HepG2 (cell line): Measurements from ENCODE around the gene SLC4A7. TPM values are rescaled to one million over a fixed set of nuclear protein-coding genes. Genes with fewer than 3 reads are reported as not detected.

ENCODE experiments used
- ATAC-seq: fragments of 200-7000 bp; cut with Tn5 transposase; 3 replicates; pipeline ENCODE4 v1.9.1; 2020; ENCODE audit warnings: mild to moderate bottlenecking, moderate library complexity
- BruUV-seq: library from RNA; stranded (reverse); fragments of 400-500 nt; replicated peaks from 2 replicates; lab custom pipeline; 2021; lab: Mats Ljungman, UMichigan
- CTCF ChIA-PET: fragments of 300-600 bp; formaldehyde crosslinking; extraction: SDS; loops from one replicate; lab custom pipeline; 2021; ENCODE audit warnings: low total read pairs, inconsistent platforms, low intra/inter-chr PET ratio; lab: Yijun Ruan, JAX
- POLR2A ChIA-PET: fragments of 350-600 bp; sonication (Branson Sonifier 250); formaldehyde crosslinking; loops from one replicate; lab custom pipeline; 2020; ENCODE audit warnings: antibody characterized with exemption, inconsistent platforms; lab: Yijun Ruan, JAX
- DNase-seq: peaks from one replicate; pipeline ENCODE4 v3.0.0-alpha.2; 2015; ENCODE audit warnings: low spot score
- FAIRE-seq: peaks from 3 replicates; lab custom pipeline; 2011; peaks lifted over from hg19 to GRCh38; lab: Jason Lieb, UNC
- H2AFZ ChIP-seq: one replicate; pipeline ENCODE4 v1.6.1; 2011; ENCODE audit warnings: low read length, inconsistent platforms
- H3K27ac ChIP-seq: fragments of 300-600 bp; 3 replicates; pipeline ENCODE4 v1.8.0; 2011; ENCODE audit warnings: mixed run types, mild to moderate bottlenecking, mixed read lengths, low read length, inconsistent platforms; ENCODE audit not compliant: insufficient read depth; ENCODE audit errors: extremely low read length
- H3K27me3 ChIP-seq, 2 experiments: fragments of 200-600 bp in 1 of 2; 2 replicates in 1 of 2; 3 replicates in 1 of 2; pipeline versions ENCODE4 v1.6.0 to v1.8.0; 2011; ENCODE audit warnings: low read length in 2 of 2, mild to moderate bottlenecking in 2 of 2, moderate library complexity in 2 of 2, inconsistent platforms in 1 of 2; ENCODE audit not compliant: insufficient read depth in 2 of 2, control insufficient read depth in 1 of 2
- H3K36me3 ChIP-seq, 2 experiments: fragments of 200-600 bp in 1 of 2; replicated peaks in 1 of 2; 2 replicates in 1 of 2; 3 replicates in 1 of 2; pipeline versions ENCODE4 v1.5.1 to v1.8.0; 2011; ENCODE audit warnings: low read length in 2 of 2, inconsistent platforms in 1 of 2; ENCODE audit not compliant: insufficient read depth in 2 of 2, control insufficient read depth in 1 of 2
- H3K4me1 ChIP-seq: 2 replicates; pipeline ENCODE4 v1.5.1; 2012; ENCODE audit warnings: low read length, inconsistent platforms; ENCODE audit not compliant: insufficient read depth
- H3K4me2 ChIP-seq: 2 replicates; pipeline ENCODE4 v1.6.0; 2011; ENCODE audit warnings: low read depth, low read length, inconsistent platforms
- H3K4me3 ChIP-seq, 3 experiments: fragments of 200-600 bp in 1 of 3; sonication (generic), shearing (Covaris generic) in 1 of 3; replicated peaks in 1 of 3; 2 replicates each; pipeline ENCODE4 v1.5.1; 2011 to 2016; ENCODE audit warnings: low read length in 3 of 3, inconsistent platforms in 2 of 3, low read depth in 2 of 3, mild to moderate bottlenecking in 2 of 3, control low read depth in 1 of 3, mixed read lengths in 1 of 3; ENCODE audit not compliant: insufficient read depth in 1 of 3
- H3K79me2 ChIP-seq: one replicate; pipeline ENCODE4 v1.6.1; 2011; ENCODE audit warnings: low read length, inconsistent platforms; ENCODE audit not compliant: insufficient read depth
- H3K9ac ChIP-seq: 2 replicates; pipeline ENCODE4 v1.6.0; 2011; ENCODE audit warnings: mild to moderate bottlenecking, low read depth, low read length, inconsistent platforms; ENCODE audit not compliant: insufficient read depth
- H3K9me3 ChIP-seq: 2 replicates; pipeline ENCODE4 v1.5.1; 2012; ENCODE audit warnings: mild to moderate bottlenecking, low read length
- H4K20me1 ChIP-seq: 2 replicates; pipeline ENCODE4 v1.6.0; 2011; ENCODE audit warnings: inconsistent platforms, mild to moderate bottlenecking, low read length, moderate library complexity; ENCODE audit not compliant: insufficient read depth
- ARID5B ChIP-seq: IDR thresholded peaks from 2 replicates; pipeline ENCODE4 v1.4.0; 2020; ENCODE audit warnings: mild to moderate bottlenecking, missing genetic modification reagents
- KMT2A ChIP-seq: sonication (generic); formaldehyde crosslinking; IDR thresholded peaks from 2 replicates; pipeline ENCODE4 v1.4.0; 2020; ENCODE audit warnings: missing genetic modification reagents
- NAIF1 ChIP-seq: sonication (generic); formaldehyde crosslinking; IDR thresholded peaks from 2 replicates; pipeline ENCODE4 v1.5.0; 2020; ENCODE audit warnings: mild to moderate bottlenecking, missing genetic modification reagents, borderline replicate concordance
- PHB2 ChIP-seq: fragments of 450-650 bp; IDR thresholded peaks from 2 replicates; pipeline ENCODE4 v1.6.1; 2018; ENCODE audit not compliant: partially characterized antibody
- RERE ChIP-seq: IDR thresholded peaks from 2 replicates; pipeline ENCODE4 v1.6.1; 2016; ENCODE audit warnings: low read depth, missing genetic modification reagents, missing compliant biosample characterization
- SMAD3 ChIP-seq: sonication (generic); formaldehyde crosslinking; IDR thresholded peaks from 2 replicates; pipeline ENCODE4 v1.4.0; 2020; ENCODE audit warnings: missing genetic modification reagents
- SP140L ChIP-seq: sonication (generic); formaldehyde crosslinking; IDR thresholded peaks from 2 replicates; pipeline ENCODE4 v1.4.0; 2020; ENCODE audit warnings: missing genetic modification reagents, borderline replicate concordance
- TGIF2 ChIP-seq: IDR thresholded peaks from 2 replicates; pipeline ENCODE4 v1.6.1; 2016; ENCODE audit warnings: control low read depth, missing compliant biosample characterization
- YY1 ChIP-seq: IDR thresholded peaks from 2 replicates; pipeline ENCODE4 v1.6.1; 2011; ENCODE audit warnings: low read length, low read depth, moderate library complexity, mild to moderate bottlenecking; ENCODE audit not compliant: insufficient read depth, insufficient replicate concordance
- ZFP36L1 ChIP-seq: sonication (generic); formaldehyde crosslinking; IDR thresholded peaks from 2 replicates; pipeline ENCODE4 v1.8.0; 2022; ENCODE audit warnings: mild to moderate bottlenecking, missing genetic modification reagents, moderate library complexity
- ZFP90 ChIP-seq: sonication (generic); formaldehyde crosslinking; IDR thresholded peaks from 2 replicates; pipeline ENCODE4 v1.8.0; 2022; ENCODE audit warnings: missing genetic modification reagents, mild to moderate bottlenecking, inconsistent platforms, borderline replicate concordance
- ZNF460 ChIP-seq: sonication (generic); formaldehyde crosslinking; IDR thresholded peaks from 2 replicates; pipeline ENCODE4 v1.5.1; 2020; ENCODE audit warnings: missing genetic modification reagents, mild to moderate bottlenecking, borderline replicate concordance
- ZNF563 ChIP-seq: sonication (generic); formaldehyde crosslinking; IDR thresholded peaks from 2 replicates; pipeline ENCODE4 v1.8.0; 2022; ENCODE audit warnings: mild to moderate bottlenecking, moderate library complexity, missing genetic modification reagents
- ZNF619 ChIP-seq: sonication (generic); formaldehyde crosslinking; IDR thresholded peaks from 2 replicates; pipeline ENCODE4 v1.4.0; 2020; ENCODE audit warnings: mild to moderate bottlenecking, missing genetic modification reagents
- ZNF724P ChIP-seq: sonication (generic); formaldehyde crosslinking; IDR thresholded peaks from 2 replicates; pipeline ENCODE4 v1.8.0; 2022; ENCODE audit warnings: missing genetic modification reagents, borderline replicate concordance
- ZNF737 ChIP-seq: sonication (generic); formaldehyde crosslinking; IDR thresholded peaks from 2 replicates; pipeline ENCODE4 v1.5.0; 2020; ENCODE audit warnings: missing genetic modification reagents, mild to moderate bottlenecking, borderline replicate concordance
- WGBS: methylation state at CpG from one replicate; pipeline ENCODE4 v1.1.6; 2017; ENCODE audit warnings: low lambda C conversion rate; 5-methylcytosine and 5-hydroxymethylcytosine counted together
- in situ Hi-C: cut with HindIII; loops from 2 replicates; pipeline ENCODE4 v1.10.0; 2017; ENCODE audit warnings: low pct_unique_long_range_greater_than_20kb; ENCODE audit not compliant: extremely low pct_ligation_motif_present
- intact Hi-C: fragments of 100-400 bp; cut with micrococcal nuclease; formaldehyde crosslinking; loops from one replicate; pipeline ENCODE4 v1.10.0; 2022; ENCODE audit not compliant: unreplicated experiment
- polyA plus RNA-seq, 8 experiments: library from polyadenylated mRNA; depleted of rRNA in 3 of 8; stranded (reverse) in 7 of 8; unstranded in 1 of 8; fragments of >200 nt; fragmentation: Illumina TruSeq in 4 of 8; extraction: Trizol in 4 of 8; gene quantifications; 2 replicates each; pipeline versions ENCODE4 v1.2.1 to v1.2.3, GENCODE V29; 2011 to 2016; ENCODE audit warnings: low read depth in 4 of 8, missing spikeins in 1 of 8, mixed read lengths in 1 of 8; ENCODE audit not compliant: insufficient read depth in 1 of 8
- total RNA-seq, 5 experiments: library from RNA; depleted of rRNA; stranded (reverse); fragments of >200 nt; fragmentation: Illumina TruSeq; extraction: Trizol; gene quantifications; 2 replicates each; pipeline ENCODE4 v1.2.3, GENCODE V29; 2016; ENCODE audit warnings: low read depth in 1 of 5

The SLC4A7 gene
- total and polyA plus RNA-seq, 2 of the 13 experiments (the other 11 are each of a cell fraction or from before 2014, with no cell fraction given), result 16.4 to 43.8 TPM

DNA sequence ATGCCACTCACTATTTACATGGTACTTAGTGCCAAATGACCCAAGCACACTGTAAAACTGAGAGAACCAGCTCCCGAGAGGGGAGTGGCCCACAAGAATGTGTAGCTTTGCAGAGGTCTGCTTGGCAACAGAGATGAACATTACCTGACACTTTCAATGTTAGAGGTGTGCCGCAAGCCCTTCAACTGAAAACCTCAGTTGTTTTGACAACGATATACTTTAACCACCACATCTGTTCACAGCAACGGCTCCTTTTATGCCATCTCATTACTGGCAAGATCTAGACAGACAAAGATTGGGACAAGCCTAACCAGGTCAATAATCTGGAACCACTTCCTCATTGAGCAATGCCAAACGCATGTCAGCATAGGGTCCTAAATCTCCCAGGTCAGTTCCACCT lies 138.7 kb downstream of the SLC4A7 start (continued):
- TF ChIP-seq ZFP90, result no peak

DNA sequence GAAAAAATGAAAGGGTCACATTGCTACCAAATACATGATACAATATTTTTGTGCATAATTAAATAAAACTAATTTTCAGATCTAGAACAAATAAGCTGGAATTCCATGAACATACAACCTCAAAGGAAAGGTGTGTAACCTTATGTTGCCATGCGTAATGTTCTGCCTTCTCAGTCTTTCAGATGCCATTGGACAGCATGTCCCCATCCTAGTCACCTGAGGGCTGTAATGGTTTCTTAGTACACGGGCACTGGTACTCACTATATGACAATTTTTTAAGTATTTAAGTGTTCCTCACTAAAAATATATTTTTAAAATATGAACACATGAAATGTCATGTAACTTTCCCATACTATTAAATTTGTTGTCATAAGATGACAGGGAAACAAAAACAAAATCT lies 139.1 kb downstream of the SLC4A7 start:
- H3K27me3 ChIP-seq, result no peaks in the 10 kb centered on the region
- BruUV-seq, result no TSS peak
- CTCF ChIA-PET, result no interaction called here
- DNase-seq (no peak), ATAC-seq (no peak), FAIRE-seq (no peak)
- H2AFZ ChIP-seq, result no peak overlapping the region
- intact Hi-C loops (no loop called here), in situ Hi-C loops (no loop called here)
- no peak overlapping the region for H3K27ac ChIP-seq
- no peak overlapping the region for H3K4me3 ChIP-seq
- H3K36me3 ChIP-seq, result peaks cover 1 to 4% of the 10 kb centered on the region in 2 experiments; a peak in 2 of 5 replicates
- no peaks in the 10 kb centered on the region for H4K20me1 ChIP-seq
- WGBS, result 92% methylated on average over 2 of the region's 2 CpGs
- no peaks in the 10 kb centered on the region for H3K79me2 ChIP-seq
- no peak for TF ChIP-seq ZNF563 (CRISPR knock-in tag)
- no peak for TF ChIP-seq ZNF460 (CRISPR knock-in tag)
- TF ChIP-seq ZNF619 (CRISPR knock-in tag), result no peak
- no peak for TF ChIP-seq ZFP36L1 (CRISPR knock-in tag)
- TF ChIP-seq ZNF737 (CRISPR knock-in tag), result no peak
- no peak for TF ChIP-seq KMT2A (CRISPR knock-in tag)
- no peak for TF ChIP-seq NAIF1
- no peak for TF ChIP-seq YY1
- TF ChIP-seq ARID5B (CRISPR knock-in tag), result no peak
- no peak for TF ChIP-seq TGIF2 (CRISPR knock-in tag)
- TF ChIP-seq ZNF724P (CRISPR knock-in tag), result no peak
- no peak for TF ChIP-seq SMAD3 (CRISPR knock-in tag)
- TF ChIP-seq SP140L, result no peak
- no peak for TF ChIP-seq PHB2
- TF ChIP-seq RERE, result no peak
- peaks cover 12% of the 10 kb centered on the region for H3K4me1 ChIP-seq
- H3K4me2 ChIP-seq, result no peak overlapping the region
- no peaks in the 10 kb centered on the region for H3K9me3 ChIP-seq
- POLR2A ChIA-PET, result no interaction called here
- no peak overlapping the region for H3K9ac ChIP-seq
